ENCODE data around the gene PRMT6.

GRCh38 chr1:107016376-107016978 is 40.0 kb upstream of the PRMT6 start:
- TF ChIP-seq CTCF (IDR thresholded peaks at IDR 0.05) (no peak), POLR2A (IDR thresholded peaks at IDR 0.05) (no peak)
